Smooth muscle cell (in vitro differentiated cells): ENCODE data around the gene PIK3R2. TPM values are rescaled to one million over a fixed set of nuclear protein-coding genes. Genes with fewer than 3 reads are reported as not detected.

Source experiments
- polyA plus RNA-seq: library from polyadenylated mRNA; unstranded; fragments of >200 nt; fragmentation: Nextera tagmentation; extraction: Ambion mirVana; gene quantifications from 2 replicates; pipeline ENCODE4 v1.2.1, GENCODE V29; 2016
- small RNA-seq: library from RNA; depleted of rRNA; stranded (forward); fragments of <200 nt; gene quantifications from one replicate; pipeline ENCODE3, GENCODE V24; 2014
- total RNA-seq: library from RNA; depleted of rRNA; stranded (reverse); fragments of >200 nt; gene quantifications from 2 replicates; pipeline ENCODE4 v1.2.3, GENCODE V29; 2014

PIK3R2 gene
- total and polyA plus RNA-seq, 2 experiments from 2014 or later: 22.9 to 50.1 TPM

Small RNA genes lying within 50 kb of the gene (small RNA-seq; reads per million reads assigned to genes)
- not detected for gene IFI30

Other genes with a start within 250 kb of the PIK3R2 start
- 32.1 and 34.5 TPM in 2 replicates for gene CCDC124, start 220.1 kb upstream of the PIK3R2 start, total RNA-seq
- gene CCDC124, start 220.1 kb upstream of the PIK3R2 start, polyA plus RNA-seq: 156 and 179 TPM in 2 replicates
- 0.22 and 5.3 TPM in 2 replicates for gene KCNN1, start 186.1 kb upstream of the PIK3R2 start, total RNA-seq
- gene KCNN1, start 186.1 kb upstream of the PIK3R2 start, polyA plus RNA-seq: 4.2 and 4.6 TPM in 2 replicates
- 3.5 and 4.4 TPM in 2 replicates for gene ARRDC2, start 145.0 kb upstream of the PIK3R2 start, total RNA-seq
- gene ARRDC2, start 145.0 kb upstream of the PIK3R2 start, polyA plus RNA-seq: 4.3 and 6.5 TPM in 2 replicates
- gene IL12RB1, start 66.2 kb upstream of the PIK3R2 start, total RNA-seq: not detected in 2 replicates
- gene IL12RB1, start 66.2 kb upstream of the PIK3R2 start, polyA plus RNA-seq: not detected in 2 replicates
- 3.6 and 4.3 TPM in 2 replicates for gene MAST3, start 55.4 kb upstream of the PIK3R2 start, total RNA-seq
- 4.3 and 10.3 TPM in 2 replicates for gene MAST3, start 55.4 kb upstream of the PIK3R2 start, polyA plus RNA-seq
- gene IFI30, start 20.6 kb downstream of the PIK3R2 start, total RNA-seq: 0.67 and 2.9 TPM in 2 replicates
- 0.64 and 0.87 TPM in 2 replicates for gene IFI30, start 20.6 kb downstream of the PIK3R2 start, polyA plus RNA-seq
- 11.6 and 13.1 TPM in 2 replicates for gene MPV17L2, start 40.1 kb downstream of the PIK3R2 start, total RNA-seq
- 27.1 and 28.7 TPM in 2 replicates for gene MPV17L2, start 40.1 kb downstream of the PIK3R2 start, polyA plus RNA-seq
- gene RAB3A, start 50.9 kb downstream of the PIK3R2 start, total RNA-seq: 1.4 and 4.9 TPM in 2 replicates
- 3.6 and 3.7 TPM in 2 replicates for gene RAB3A, start 50.9 kb downstream of the PIK3R2 start, polyA plus RNA-seq
- 1.1 and 3.1 TPM in 2 replicates for gene PDE4C, start 73.3 kb downstream of the PIK3R2 start, total RNA-seq
- gene PDE4C, start 73.3 kb downstream of the PIK3R2 start, polyA plus RNA-seq: 1.7 and 1.9 TPM in 2 replicates
- gene IQCN, start 121.3 kb downstream of the PIK3R2 start, total RNA-seq: 3.9 and 4.9 TPM in 2 replicates
- 2.5 and 5.8 TPM in 2 replicates for gene IQCN, start 121.3 kb downstream of the PIK3R2 start, polyA plus RNA-seq
- gene JUND, start 128.5 kb downstream of the PIK3R2 start, total RNA-seq: 79.9 and 164 TPM in 2 replicates
- gene JUND, start 128.5 kb downstream of the PIK3R2 start, polyA plus RNA-seq: 464 and 497 TPM in 2 replicates
- gene LSM4, start 169.9 kb downstream of the PIK3R2 start, total RNA-seq: 116 and 121 TPM in 2 replicates
- gene LSM4, start 169.9 kb downstream of the PIK3R2 start, polyA plus RNA-seq: 156 and 177 TPM in 2 replicates
- 11.1 and 11.7 TPM in 2 replicates for gene PGPEP1, start 187.4 kb downstream of the PIK3R2 start, total RNA-seq
- 4.5 and 8.7 TPM in 2 replicates for gene PGPEP1, start 187.4 kb downstream of the PIK3R2 start, polyA plus RNA-seq
- gene GDF15, start 233.0 kb downstream of the PIK3R2 start, total RNA-seq: 18.8 and 30.9 TPM in 2 replicates
- 40.4 and 42.8 TPM in 2 replicates for gene GDF15, start 233.0 kb downstream of the PIK3R2 start, polyA plus RNA-seq
- 0.67 TPM in 1 of 2 replicates, not detected in the other for gene LRRC25, start 244.5 kb downstream of the PIK3R2 start, total RNA-seq
- 0.34 TPM in 1 of 2 replicates, not detected in the other for gene LRRC25, start 244.5 kb downstream of the PIK3R2 start, polyA plus RNA-seq